GM19193 (cell line): ENCODE results near the gene MGP.

Experiments
- POLR2A ChIP-seq: IDR thresholded peaks from 4 replicates; pipeline ENCODE4 v1.6.1; 2011; ENCODE audit not compliant: insufficient read depth, insufficient read length; ENCODE audit errors: extremely low read depth

The MGP gene

GRCh38 chr12:14833952-14834351 is 51.7 kb downstream of the MGP start:
- TF ChIP-seq POLR2A: no peak

GRCh38 chr12:14833336-14833735 is 52.3 kb downstream of the MGP start:
- no peak for TF ChIP-seq POLR2A
